ENCODE measurements around the gene CPNE9.

The CPNE9 gene

DNA sequence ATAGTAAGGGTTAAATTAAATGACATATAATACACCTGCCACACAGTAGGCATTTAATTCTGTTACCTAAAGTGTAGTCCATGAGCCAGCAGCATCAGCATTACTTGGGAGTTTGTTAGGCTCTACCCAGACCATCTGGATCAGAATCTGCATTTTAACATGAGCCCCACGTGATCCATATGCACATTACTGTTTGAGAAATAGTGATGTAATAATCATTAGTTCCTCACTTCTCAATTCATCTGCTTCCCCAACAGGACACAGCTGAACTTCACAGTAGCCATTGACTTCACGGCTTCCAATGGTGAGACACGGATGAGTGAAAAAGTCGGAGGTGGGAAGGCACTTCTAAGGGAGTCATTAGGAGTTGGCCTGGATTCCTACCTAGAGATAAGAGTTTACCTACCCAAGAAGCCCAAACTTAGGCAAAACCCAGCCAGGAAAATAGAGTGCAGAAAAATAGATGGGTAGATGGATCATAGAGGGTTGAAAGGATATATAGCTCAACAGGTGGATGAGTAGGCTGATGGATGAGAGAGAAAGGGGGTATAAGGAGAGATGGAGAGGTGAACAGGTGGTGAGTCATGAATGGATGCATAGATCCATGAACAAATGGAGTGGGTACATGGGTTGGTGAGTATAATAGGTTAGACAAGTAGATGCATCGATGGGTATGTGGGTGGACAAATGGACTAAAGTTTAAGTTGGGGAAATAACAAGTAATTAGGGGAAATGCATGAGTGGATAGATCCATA is 13.3 kb downstream of the CPNE9 start:
- no peak overlapping the region for H3K27ac ChIP-seq
- TF ChIP-seq, protein P1, sequence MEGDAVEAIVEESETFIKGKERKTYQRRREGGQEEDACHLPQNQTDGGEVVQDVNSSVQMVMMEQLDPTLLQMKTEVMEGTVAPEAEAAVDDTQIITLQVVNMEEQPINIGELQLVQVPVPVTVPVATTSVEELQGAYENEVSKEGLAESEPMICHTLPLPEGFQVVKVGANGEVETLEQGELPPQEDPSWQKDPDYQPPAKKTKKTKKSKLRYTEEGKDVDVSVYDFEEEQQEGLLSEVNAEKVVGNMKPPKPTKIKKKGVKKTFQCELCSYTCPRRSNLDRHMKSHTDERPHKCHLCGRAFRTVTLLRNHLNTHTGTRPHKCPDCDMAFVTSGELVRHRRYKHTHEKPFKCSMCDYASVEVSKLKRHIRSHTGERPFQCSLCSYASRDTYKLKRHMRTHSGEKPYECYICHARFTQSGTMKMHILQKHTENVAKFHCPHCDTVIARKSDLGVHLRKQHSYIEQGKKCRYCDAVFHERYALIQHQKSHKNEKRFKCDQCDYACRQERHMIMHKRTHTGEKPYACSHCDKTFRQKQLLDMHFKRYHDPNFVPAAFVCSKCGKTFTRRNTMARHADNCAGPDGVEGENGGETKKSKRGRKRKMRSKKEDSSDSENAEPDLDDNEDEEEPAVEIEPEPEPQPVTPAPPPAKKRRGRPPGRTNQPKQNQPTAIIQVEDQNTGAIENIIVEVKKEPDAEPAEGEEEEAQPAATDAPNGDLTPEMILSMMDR (conservative IDR thresholded peaks at IDR 0.05), result no peak

DNA sequence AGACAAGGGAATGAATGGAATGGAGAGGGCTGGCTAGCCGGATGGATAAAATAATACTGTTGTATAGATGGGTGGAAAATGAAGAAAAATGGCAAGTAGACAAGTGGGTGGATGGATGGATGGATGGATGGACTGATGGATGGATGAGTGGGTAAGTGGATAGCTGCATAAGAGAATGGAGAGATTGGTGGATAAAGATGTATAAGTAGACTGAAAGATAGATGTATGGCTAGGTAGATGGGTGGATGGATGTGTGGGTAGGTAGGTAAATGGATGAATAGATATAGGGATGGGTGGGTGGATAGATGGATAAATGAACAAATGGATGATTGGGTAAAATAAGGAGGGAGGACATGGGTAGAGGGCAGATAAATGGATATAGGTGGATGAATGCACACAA is 13.9 kb downstream of the CPNE9 start:
- H3K27ac ChIP-seq, result no peak overlapping the region
- TF ChIP-seq, protein P1 (conservative IDR thresholded peaks at IDR 0.05), result no peak

DNA sequence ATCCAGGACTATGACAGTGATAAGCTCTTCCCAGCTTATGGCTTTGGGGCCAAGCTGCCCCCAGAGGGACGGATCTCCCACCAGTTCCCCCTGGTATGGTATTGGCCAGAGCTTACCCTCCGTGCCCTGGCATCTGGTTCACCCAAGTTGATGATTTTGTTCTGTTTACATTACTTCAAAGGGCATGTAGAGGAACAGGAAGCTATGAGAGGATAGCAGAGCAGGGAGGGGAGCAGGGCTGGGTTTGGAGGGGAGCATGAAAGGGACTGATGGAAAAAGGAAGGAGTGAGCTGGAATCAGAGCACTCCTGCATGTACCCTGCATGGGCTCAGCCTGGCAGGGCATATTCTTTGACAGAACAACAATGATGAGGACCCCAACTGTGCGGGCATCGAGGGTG is 14.5 kb downstream of the CPNE9 start:
- TF ChIP-seq, protein P1 (conservative IDR thresholded peaks at IDR 0.05), result no peak
- no peak overlapping the region for H3K27ac ChIP-seq

DNA sequence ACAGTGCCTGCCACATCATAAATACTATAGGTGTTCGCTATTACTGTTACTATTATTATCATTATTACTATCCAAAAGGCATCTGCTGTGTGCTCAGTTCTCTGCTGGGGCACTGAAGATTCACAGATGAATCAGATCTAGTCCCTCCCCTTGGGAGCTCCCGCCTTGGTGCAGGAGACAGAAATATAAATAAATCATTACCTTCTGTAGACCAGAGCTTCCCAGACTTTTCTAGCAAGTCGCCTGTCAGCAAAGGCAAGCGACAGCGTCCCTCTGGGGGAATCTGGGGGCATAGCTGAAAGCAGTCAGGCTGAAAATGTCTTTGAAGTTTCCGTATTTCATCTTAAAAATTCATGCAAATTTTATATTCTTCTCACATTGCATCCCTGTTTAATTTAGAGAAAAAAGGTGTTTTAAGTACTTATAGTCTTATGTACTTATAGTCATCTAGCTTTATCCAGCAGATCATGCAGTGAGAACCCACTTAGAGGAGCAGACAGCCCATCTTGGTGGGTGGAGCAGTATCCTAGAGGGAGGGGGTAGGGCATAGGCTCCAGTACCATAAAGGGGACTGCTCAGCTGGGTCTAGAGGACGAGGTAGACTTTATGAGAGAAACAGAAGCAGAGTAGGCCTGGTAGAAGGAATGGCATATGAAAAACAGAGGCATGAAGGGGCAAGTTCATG is 17.5 kb downstream of the CPNE9 start:
- no peak overlapping the region for H3K27ac ChIP-seq
- TF ChIP-seq, protein P1 (conservative IDR thresholded peaks at IDR 0.05), result no peak

DNA sequence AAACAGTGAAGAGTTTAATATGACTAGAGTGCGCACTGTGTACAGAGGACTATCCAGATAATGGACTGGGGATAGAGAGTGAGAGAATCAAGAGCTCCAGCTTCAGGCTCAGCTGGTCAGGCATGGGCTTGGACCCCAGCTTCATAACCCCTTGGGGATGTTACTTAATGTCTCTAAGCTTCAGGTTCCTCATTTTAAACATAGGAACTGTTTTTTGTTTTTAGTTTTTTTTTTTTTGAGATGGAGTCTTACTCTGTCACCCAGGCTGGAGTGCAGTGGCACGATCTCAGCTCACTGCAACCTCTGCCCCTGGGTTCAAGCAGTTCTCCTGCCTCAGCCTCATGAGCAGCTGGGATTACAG is 18.0 kb downstream of the CPNE9 start:
- TF ChIP-seq, protein P1 (conservative IDR thresholded peaks at IDR 0.05), result no peak
- H3K27ac ChIP-seq, result no peak overlapping the region

DNA sequence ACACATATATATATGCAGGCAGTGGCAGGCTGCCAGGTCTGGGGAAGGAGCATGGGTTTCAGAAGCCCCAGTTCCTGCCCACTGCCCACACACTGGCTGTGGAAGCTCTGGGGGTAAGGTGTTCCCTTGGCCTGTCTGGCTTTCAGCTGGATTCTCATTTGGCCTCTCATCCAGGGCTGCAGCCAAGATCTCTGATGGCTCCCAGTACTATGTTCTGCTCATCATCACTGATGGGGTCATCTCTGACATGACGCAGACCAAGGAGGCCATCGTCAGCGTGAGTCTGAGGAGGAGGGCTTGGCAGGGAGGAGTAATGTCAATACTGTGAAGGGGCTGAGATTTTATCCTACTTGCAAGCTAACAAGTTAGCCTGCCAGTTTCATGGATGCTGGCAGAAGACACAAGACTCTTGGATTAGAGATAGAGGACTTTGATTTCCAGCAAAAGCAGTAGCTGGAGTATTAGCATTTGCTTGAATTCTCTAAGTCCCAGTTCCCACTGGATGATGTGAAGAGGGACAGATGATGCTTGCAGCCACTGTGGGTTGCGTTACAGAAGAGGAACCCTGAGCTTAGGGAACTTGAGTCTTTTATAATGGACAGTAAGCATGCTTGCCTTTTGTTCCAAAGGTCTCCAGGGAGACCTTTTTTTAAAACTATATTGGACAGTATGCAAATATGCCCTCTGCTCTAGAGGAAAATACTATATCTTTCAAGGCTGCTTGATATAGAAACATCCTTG is 22.3 kb downstream of the CPNE9 start:
- TF ChIP-seq, protein P1 (conservative IDR thresholded peaks at IDR 0.05), result no peak
- H3K27ac ChIP-seq, result no peak overlapping the region

DNA sequence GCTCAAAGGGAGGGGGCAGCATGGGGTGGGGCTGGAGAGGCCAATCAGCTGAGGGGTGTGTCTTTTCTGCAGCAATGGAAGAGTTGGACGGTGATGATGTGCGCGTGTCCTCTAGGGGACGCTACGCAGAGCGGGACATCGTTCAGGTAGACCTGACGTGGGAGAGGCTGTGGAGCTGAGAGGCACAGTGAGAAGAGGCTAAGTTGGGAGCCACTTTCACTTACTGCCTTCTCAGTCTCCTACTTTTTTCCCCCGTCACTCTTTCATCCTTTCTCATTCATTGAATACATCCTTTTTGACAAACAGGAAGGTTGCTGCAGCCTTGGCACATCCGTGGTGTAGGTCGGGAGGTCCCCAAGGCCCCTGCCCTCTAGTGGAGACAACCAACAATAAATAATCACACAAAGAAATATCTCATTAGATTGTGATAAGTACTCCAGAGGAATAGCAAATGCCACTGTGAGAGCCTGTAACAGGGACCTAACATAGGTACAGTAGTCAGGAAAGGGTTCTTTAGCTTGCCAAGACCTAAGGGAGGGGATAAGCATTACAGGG is 23.5 kb downstream of the CPNE9 start:
- TF ChIP-seq, protein P1 (conservative IDR thresholded peaks at IDR 0.05), result peak; percentile 70
- no peak overlapping the region for H3K27ac ChIP-seq
